NCI-H226 (cell line): ENCODE measurements around the gene UBL3.
A peak's percentile ranks its signal among the peaks of the same experiment; 100 is the strongest.

ENCODE experiments used
- DNase-seq: peaks from one replicate; pipeline ENCODE4 v3.0.0-alpha.2; 2015

UBL3 gene

DNA sequence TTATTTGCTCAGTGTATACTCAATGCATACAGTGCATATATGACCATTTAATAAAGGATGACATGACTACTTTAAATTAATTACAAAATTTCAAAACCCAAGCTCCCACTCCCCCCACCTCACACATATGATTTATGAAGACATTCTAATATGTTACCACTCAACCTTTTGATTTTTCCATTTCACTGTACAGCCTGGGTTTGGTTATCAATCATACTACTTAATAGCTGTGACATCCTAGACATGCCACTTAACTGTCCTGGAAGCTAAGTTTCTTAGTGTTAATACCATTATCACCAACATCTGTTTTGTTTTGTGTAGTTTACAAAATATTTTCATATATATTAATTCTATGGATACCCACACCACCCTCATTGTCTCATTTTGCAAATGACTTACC is 42.2 kb downstream of the UBL3 start:
- no peak for DNase-seq

DNA sequence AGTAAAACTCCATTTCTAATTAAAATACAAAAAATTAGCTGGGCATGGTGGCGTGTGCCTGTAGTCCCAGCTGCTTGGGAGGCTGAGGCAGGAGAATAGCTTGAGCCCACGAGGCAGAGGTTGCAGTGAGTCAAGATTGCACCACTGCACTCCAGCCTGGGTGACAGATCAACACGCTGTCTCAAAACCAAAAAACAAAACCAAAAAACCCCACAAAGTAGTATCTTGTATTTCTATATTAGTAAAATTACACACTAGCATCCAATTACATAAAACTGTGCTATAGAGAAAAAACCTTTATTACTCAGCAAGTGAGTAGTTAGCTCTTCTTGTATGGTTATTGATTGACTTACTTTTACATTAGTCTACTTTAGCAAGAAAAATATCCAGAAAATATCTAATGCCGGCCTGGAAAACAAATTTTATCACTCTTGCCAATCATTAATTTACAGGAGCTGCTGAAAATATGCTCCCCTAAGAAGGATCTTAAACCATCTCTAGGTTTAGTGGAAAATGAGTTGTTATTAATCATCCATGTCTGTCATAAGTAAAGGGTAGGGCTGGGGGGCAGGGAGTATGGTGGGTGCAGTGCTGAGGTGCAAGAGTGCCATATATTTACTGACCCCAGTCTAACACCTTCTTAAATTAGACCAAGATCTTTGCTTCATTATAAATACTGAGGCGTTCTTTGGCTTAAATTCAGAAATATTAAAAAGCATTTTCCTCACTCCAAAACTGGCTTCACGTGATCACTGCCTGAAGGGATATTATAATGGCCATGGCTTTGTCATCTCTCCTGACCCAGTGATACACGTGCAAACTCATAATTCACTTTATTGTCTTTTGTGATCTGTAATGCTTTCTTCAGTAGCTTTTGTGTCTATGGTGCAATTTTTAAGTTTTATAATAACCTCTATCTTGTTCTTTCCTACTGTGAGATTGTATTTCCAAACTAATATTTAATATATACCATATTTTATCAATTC is 44.1 kb downstream of the UBL3 start:
- no peak for DNase-seq

DNA sequence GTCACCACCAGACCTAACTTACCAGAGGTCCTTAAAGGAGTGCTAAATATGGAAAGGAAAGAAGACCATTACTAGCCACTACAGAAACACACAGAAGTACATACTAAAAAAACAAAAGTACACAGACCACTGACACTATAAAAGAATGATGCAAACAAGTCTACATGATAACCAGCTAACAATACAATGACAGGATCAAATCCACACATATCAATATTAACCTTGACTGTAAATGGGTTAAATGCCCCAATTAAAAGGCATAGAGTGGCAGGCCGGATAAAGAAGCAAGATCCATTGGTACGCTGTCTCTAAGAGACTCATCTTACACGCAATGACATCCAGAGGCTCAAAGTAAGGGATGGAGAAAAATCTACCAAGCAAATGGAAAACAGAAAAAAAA is 47.2 kb downstream of the UBL3 start:
- DNase-seq, result no peak

DNA sequence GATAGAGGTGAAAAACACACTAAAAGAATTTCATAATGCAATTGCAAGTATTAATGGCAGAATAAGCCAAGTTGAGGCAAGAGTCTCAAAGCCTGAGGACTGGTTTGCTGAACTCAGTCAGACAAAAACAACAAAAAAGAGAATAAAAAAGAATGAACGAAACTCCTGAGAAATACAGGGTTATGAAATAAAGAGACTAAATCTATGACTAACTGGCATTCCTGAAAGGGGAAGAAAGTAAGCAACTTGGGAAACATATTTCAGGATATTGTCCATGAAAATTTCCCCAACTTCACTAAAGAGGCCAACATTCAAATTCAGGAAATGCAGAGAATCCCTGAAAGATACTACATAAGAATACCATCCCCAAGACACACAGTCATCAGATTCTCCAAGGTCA is 47.8 kb downstream of the UBL3 start:
- no peak for DNase-seq

DNA sequence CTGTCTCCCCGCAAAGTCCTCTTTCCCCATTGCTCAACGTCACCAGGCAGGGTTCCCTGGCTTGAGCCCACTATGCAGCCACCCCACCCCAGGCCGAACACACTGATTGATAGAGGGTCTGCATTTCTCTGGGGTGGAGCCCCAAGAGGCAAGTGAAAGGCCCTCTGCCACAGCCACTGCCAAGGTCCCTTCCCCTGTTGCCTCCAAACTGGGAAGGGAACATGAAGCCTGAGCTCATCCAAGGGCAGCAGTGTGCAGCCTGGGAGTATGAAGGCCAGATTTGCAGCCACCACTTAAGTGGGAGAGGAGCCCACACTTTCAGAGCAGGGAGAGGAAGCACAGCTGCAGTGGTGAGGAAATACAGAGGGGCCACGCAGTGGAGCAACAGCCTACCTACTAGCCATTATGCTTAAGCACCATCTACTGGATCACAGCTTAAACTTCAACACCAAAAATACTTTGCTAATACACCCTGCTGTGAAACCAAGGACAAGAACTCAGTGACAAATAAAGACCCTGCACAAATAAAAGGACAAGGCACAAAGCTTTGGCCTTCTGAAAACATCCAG is 48.6 kb downstream of the UBL3 start:
- DNase-seq, result no peak

DNA sequence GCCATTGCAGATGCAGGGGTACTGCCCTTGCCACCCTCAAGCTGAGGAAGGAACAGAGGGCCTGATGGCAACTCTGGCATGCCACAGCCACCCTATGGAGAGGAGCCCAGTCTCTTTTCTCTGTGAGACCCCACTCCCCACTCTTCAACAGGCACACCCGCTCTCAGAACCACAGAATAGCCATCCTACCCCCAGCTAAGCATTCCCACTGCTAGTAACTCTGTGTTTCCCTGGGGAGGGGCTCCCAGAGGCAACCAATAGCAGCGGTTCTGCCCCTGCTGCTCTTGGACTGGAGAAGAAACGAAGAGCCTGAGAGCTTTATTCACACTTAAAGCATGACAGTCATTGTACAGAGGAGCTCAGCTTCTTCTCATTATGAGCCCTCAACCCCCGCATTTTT is 49.3 kb downstream of the UBL3 start:
- no peak for DNase-seq

DNA sequence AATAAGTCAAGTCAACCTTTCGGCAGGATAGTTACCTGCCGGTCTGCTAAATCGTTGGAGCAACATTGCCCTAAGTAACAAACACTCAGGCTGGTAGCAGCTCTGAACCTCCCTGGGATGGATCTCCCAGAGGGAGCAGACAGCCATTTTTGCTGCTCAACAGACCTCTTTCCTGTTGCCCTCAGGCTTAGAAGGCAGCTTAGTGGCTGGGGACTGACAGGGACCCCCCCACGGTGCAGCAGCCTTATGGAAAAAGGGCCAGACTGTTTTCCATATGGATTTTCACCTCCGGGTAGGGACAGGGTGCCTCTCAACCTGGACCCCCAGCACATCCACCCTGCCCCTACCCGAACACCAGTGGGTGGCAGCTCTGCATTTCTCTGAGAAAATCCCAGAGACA is 49.7 kb downstream of the UBL3 start:
- no peak for DNase-seq

DNA sequence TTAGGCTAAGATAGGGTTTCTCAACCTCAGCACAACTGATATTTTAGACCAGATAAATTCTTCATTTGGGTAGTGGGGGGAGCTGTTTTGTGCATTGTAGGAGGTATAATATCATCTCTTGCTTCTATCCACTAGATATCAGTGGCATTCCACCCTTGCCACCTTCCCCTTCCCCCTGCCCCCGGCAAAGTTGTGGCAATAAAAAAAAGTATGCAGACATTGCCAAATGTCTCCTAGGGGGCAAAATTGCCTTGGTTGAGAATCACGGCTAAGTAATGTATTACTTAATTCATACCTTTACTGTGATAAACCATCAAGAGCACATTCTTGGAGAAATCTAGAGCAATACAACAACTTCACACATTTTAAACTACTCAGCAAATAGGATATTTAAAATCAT is 51.4 kb downstream of the UBL3 start:
- peak; percentile 72 for DNase-seq

DNA sequence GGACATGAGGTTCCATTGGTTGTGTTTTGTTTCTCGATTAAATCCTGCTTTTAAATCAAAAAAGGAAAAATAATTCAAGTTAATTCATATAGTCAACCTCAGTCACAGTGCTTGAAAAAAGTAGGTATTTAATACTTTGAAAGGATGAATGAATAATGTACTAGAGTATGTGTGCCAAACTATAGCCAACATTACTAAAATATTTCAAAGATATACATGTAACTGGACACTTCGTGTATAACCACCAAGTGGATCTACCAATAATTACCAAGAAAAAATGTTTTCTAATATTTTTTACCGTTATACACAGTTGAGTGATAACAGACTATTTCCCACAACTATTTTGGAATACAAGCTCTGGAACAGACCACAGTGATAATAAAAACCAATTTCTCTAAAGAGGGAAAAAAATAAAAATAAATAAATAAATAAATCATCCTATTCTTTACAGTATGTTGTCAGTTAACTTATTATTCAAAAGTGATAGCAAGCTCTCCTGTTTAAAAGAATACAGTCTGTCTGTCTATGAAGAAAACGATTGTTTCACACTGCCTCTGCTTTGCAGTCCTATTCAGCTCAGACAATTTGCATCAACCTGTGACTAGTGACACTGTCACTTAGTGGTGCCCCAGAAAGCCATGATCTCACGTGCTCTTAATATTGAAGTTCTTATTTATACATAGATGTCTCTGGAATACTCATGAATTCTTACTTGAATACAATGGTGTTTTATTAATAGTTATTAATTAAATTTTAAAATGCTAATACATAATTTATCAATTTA is 58.2 kb downstream of the UBL3 start:
- DNase-seq, result no peak

DNA sequence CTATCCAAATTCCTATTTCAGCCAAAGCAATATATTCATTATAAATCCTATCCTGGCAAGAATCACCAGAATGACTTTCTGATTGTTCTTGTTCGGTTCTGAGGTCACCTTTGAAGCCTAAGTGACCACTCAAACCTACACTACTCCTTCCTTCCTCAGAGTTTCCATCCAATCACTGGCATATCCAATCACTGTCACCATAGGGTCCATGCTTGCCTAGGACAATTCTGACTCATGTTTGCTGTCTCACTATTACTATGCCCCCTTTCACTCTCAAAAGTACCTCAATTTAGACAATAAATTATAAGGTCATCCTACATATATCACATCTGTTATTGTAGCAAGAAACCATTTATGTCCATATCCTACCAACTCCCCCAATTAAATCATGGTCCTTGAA is 58.9 kb downstream of the UBL3 start:
- DNase-seq, result no peak

DNA sequence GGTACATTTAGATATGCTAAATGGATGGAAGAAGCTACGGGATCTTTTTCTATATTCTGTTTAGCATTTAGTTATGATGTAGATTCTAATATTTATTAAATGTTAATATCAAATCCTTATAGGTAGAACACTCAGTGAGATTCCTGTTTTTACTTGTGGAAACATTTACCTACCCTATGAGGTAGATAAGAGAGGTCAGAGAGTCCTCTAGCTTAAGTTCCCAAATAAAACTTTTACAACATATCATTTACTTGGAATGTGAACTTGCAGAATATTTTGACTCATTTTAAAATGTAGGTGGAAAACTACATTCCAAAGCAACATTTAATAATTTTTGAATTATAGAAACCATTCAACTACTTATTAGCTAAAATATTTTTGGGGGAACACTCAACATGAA is 63.7 kb downstream of the UBL3 start:
- no peak for DNase-seq

DNA sequence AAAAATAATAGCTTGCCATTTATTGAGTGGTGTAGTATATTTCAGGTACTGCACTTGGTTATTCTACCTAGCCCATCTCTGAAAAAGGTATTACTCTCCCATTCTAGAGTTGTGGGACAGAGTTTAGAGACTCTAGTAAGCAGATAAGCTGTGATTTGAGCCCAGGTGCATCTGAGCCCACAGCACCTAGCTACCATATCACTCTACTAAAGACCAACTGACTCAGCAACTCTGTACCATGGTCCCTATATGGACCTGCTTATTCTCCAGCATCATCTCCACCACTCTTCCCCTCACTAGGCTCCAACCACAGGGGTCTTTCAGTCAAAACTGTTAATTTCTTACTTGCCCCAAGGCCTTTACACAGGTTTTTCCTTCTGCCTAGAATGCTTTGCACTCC is 64.4 kb downstream of the UBL3 start:
- DNase-seq, result no peak

DNA sequence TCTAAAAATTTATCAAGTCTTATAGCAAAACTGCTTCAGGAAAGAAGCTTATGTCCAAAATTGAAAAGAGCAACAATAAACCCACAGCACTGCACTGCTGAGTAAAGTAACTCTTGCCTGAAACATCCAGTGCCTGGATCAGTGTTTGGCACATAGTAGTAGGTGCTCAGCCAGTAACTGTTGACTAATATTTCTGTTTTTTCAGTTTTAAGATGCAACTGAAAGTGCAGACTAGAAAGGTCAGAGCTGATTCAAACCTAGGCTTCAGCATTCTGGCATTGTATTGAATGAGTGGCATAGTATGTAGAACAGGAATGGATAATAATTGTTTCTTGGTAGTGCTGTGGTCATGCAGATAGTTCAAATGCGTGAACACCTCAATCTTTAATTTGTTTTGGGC is 67.6 kb downstream of the UBL3 start:
- DNase-seq, result no peak

DNA sequence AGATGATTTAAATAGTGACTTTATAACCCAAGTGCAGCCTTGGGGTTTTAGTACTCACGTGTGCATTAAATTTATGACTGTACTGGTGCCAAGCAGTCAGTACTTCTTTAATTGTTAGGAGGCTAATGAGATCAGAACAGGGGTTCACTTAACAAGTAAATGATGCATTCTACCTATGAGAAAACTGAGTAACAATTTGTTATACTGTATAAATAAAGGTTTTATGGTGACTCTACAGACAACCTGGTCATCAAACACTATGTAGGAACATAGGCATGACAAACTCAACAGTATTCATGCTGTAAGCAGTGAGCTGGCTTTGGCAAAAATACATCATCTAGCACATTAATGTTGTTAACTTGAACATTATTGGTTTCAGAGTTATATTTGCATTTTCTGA is 75.6 kb downstream of the UBL3 start:
- no peak for DNase-seq

DNA sequence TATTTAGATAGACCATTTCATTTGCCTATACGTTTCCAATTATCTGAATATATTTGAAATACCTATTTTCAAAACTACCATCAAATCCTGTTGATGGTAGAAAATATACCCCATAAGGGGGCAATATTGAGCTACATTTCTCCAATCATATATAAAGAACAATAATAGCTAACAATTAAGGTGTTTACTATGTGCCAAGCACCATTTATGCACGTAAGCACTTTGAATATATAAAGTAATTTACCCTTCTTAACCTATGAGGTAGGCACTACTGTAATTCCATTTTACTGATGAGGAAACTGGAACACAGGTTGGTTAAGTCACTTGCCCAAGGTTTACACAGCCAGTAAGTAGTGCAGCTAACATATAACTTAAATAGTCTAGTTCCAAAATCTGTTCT is 79.2 kb downstream of the UBL3 start:
- no peak for DNase-seq

DNA sequence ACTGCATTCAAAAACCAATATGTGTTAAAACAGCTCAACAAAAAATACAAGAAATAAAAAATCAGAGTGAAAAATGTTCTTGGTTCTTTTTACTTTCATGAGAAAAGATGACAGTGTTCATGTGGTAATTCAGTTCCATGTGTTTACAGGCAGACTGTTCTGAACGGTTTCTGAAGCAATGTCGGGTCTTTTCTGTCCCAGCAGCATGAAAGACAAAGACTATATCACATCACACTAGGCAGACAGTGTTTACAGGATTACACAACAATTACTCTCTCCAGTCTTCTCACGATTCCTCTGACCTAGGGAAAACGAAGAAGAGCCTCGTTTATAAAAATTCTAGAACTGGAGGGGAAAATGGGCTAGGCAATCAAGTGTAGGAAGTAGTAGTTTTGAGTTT is 83.4 kb downstream of the UBL3 start:
- no peak for DNase-seq

DNA sequence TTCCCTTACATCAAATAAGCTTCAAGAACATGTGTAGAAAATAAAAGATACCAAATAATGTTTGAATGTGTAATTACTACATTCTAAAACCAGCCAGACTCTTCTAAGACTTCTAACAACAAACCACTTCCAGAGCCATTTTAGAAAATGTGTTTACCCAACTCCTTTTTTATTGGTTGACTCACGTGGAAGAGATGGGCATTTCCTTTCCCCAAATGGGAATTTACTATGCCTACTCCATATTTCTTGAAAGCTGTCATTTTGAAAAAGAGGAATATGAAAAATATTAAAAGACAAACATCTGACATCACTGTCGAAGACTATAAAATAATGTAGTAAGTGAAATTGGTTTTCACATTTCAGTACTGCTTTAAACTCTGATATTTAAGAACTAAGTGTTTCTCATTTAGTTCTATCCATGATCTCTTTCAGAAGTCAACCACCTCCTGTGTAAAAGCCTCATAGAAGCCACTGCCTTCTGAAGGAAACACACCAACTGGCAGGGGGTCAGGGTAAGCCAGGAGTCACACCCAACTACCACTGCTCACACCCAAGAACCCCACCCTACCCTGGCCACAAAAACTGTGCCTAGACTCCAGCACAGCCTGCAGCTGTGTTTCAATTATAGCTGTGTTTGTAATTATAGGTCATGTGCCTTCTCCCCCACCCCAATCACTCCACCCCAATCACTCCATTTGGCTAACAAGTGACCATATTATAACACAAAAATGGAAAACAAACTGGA is 86.8 kb downstream of the UBL3 start:
- DNase-seq, result no peak

DNA sequence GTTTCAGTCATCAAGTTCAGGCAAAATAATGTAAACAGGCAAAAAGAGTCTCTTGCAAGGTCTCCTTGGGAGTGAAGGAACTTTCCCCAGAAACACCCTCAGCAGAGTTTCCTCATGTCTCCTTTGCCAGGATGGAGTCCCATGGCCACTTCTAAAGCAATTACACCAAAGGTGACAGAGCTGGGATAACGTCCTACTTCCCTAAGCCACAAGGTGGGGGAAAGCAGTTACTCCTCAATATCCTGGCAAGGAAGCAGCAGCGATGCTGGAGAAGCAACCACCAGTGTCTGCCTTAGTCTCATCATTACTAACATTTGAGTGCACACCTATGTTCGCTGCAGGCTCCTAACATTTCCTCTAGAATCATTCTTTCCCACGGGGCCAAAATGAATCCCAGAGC is 88.6 kb downstream of the UBL3 start:
- no peak for DNase-seq

DNA sequence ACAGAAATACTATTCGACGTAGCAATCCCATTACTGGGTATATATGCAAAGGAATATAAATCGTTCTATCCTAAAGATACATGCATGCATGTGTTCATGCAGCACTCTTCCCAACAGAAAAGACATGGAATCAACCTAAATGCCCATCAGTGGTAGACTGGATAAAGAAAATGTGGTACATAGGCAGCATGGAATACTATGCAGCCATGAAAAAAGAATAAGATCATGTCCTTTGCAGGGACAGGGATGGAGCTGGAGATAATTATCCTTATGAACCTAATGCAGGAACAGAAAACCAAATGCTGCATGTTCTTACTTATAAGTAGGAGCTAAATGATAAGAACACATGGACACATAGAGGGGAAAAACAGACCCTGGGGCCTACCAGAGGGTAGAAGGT is 89.3 kb downstream of the UBL3 start:
- no peak for DNase-seq

DNA sequence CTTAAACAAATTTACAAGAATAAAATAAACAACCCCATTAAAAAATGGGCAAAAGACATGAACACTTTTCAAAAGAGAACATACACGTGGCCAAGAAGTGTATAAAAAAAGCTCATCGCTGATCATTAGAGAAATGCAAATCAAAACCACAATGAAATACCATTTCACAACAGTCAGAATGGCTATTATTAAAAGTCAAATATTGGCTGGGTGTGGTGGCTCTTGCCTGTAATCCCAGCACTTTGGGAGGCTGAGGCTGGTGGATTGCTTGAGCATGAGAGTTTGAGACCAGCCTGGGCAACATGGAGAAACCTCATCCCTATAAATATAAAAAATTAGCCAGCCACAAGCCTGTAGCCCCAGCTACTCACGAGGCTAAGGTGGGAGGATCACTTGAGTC is 89.9 kb downstream of the UBL3 start:
- no peak for DNase-seq

DNA sequence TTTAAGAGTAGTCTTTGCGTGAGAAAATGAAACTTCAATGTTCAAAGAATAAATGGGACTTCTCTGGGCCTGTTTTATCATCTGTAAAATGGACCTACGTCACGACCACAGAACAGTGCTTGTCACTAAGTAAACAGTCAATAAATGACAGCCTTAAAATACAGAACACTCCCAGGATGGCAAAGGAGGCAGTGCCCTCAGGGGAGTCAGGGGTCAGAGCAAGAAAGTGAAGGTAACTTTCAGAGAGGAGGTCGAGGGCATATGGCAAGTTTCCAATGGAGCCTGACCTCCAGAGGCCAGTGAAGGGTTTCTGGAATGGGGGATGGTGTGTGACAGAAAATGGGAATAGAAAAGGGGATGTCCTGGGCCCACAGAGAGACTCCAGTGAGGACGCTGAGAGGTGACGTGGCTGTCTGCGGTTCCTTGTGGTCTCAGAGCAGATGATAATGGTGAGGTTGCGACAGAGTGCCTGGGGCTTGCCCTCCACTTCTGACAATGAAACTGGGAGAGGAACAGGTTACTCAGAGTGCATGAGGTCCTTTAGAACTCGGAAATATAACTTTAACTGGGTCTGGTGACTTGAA is 91.8 kb downstream of the UBL3 start:
- DNase-seq, result no peak

DNA sequence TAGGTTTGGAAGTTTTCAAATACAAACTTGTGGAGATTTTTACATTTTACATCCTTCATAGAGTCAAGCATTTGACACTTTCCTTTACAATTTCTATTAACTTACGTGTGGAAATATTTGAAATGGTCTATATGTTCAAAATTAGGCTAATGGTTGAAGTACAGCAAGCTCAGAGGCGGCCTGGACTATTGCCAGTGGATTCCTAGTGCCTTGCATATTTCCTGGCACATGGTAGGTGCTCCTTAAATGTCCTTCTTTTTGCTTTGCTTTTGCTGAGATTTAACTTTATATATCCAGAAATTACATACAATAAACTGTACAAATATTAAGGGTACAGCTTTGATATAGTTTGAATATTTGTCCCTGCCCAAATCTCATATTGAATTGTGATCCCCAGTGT is 93.9 kb downstream of the UBL3 start:
- no peak for DNase-seq

DNA sequence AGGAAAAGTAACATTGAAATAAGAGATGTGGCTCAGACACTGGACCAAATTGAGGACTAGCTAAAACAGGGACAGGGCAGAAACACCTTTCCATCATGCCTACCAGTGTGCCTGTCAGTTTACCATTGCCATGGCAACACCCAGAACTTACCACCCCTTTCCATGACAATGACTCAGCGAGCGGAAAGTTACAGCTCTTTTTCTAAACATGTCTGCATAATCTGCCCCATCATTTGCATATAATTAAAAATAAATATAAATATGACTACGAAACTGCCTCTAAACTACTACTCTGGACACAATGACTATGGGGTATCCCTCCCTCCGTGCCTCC is 96.0 kb downstream of the UBL3 start:
- no peak for DNase-seq
